ENCODE data around the gene RPTOR.

Gene RPTOR

DNA sequence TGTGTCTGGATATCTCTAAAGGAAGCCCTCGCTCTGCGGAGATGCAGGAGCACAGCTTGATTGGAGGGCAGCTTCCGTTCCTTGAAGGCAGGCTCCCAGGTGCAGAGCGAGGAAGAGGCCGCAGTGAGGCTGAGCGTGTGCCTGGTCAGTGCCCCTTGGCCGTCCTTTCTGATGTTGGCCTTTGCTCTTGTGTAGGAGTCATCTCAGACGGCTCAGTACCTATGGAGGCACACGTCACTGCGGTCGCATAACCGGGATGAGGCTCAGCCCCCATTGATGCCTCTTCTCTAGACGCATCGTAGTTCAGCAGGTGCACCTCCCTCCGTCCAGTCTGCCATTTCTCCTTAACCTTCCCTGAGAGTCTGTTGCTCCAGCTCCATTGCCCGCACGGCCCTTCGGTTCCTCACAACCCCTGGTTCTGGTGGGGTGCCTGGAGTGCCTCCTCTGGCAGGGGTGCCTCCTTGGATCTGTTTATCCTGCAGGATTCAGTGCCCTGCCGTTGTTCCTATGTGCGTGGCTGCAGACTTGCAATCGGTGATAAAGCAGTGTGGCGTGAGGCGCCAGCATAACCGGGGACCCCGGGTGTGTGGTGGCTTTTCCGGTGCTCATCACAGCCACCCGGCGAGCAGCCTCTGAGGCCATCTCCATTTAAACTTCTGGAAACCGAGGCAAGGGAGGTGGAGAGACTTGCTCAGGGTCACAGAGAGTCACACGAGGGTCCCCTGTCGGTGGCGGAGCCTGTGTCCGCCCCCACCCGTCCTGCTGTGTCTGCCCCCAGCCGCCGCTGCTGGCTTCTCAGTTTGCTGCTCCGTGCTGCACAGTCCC lies 258.2 kb downstream of the RPTOR start:
- no peak for DNase-seq (ENCODE audit: low read depth)
- no peak overlapping the region for H3K4me3 ChIP-seq (ENCODE audit: control insufficient read depth, low read depth, low read length)
- TF ChIP-seq, protein P1, sequence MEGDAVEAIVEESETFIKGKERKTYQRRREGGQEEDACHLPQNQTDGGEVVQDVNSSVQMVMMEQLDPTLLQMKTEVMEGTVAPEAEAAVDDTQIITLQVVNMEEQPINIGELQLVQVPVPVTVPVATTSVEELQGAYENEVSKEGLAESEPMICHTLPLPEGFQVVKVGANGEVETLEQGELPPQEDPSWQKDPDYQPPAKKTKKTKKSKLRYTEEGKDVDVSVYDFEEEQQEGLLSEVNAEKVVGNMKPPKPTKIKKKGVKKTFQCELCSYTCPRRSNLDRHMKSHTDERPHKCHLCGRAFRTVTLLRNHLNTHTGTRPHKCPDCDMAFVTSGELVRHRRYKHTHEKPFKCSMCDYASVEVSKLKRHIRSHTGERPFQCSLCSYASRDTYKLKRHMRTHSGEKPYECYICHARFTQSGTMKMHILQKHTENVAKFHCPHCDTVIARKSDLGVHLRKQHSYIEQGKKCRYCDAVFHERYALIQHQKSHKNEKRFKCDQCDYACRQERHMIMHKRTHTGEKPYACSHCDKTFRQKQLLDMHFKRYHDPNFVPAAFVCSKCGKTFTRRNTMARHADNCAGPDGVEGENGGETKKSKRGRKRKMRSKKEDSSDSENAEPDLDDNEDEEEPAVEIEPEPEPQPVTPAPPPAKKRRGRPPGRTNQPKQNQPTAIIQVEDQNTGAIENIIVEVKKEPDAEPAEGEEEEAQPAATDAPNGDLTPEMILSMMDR (IDR thresholded peaks at IDR 0.05; ENCODE audit: control insufficient read depth, insufficient read depth, low read depth, low read length, missing control alignments), result no peak

DNA sequence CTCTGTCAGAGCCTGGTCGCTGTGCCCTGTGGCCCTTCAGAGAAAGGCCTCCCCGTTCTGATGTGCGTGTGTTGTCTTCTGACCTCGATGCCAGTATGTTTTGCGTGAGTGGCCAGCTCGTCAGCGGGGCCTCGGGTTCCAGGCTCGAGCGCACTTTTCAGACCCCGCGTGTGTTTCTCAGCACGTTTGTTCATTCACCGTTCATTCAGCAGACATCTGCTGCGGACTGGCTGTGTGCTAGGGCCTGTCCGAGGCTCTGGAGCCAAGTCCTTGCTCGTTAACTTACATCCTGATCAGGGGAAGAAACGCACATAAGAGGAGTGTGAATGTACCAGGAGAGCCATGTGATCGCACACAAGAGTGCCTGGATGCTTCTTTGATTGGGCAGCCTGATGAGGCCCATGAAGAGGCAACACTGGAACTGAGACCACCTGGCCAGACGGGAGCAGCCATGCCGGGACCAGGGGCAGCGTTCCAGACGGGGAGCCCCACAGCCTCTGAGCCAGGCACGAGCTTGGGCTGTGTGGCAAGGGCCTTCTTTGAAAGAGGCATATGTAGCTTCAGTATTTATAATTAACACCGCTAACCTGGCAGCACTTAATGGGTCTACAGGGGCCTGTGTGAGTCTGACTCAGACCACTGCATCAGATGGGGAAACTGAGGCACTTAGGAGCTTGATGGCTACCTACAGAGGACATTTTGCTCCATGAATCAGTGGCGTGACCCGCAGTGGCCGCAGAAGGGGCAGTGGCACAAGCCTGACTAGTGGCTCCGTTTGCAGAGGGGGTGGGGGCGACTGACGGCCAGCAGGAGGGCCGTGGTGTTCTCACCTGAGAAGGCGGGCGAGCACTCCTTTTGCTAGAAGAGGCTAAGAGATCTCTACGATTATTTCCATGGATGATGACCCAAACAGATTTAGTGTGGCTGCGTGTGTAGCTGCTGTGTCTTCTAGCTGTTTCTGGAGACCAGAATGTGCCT lies 259.1 kb downstream of the RPTOR start:
- no peak for DNase-seq (ENCODE audit: low read depth)
- TF ChIP-seq, protein P1 (IDR thresholded peaks at IDR 0.05; ENCODE audit: control insufficient read depth, insufficient read depth, low read depth, low read length, missing control alignments), result no peak

DNA sequence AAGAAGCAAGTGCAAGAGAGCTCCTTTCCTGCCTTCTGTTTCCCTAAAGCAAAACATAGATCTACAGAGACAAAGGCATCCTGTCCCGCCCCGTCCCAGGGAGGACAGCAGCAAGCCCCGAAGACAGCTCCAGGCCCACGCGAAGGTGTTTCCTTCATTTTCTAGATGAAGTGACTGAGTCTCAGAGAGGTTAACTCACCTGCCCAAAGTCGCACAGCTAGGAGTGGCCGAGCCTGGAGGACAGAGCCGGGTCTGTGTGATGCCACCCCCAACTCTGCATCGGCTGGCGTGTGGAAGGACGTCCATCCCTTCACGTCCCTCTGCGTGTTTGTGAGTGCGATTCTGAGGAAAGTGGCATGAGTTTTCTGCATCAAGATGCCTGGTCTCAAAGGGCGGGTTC lies 259.8 kb downstream of the RPTOR start:
- TF ChIP-seq, protein P1 (IDR thresholded peaks at IDR 0.05; ENCODE audit: control insufficient read depth, insufficient read depth, low read depth, low read length, missing control alignments), result no peak
- DNase-seq (ENCODE audit: low read depth), result no peak

More for the DNA sequence above, 259.1 kb downstream of the RPTOR start:
- H3K4me3 ChIP-seq (ENCODE audit: control insufficient read depth, low read depth, low read length), result no peak overlapping the region

DNA sequence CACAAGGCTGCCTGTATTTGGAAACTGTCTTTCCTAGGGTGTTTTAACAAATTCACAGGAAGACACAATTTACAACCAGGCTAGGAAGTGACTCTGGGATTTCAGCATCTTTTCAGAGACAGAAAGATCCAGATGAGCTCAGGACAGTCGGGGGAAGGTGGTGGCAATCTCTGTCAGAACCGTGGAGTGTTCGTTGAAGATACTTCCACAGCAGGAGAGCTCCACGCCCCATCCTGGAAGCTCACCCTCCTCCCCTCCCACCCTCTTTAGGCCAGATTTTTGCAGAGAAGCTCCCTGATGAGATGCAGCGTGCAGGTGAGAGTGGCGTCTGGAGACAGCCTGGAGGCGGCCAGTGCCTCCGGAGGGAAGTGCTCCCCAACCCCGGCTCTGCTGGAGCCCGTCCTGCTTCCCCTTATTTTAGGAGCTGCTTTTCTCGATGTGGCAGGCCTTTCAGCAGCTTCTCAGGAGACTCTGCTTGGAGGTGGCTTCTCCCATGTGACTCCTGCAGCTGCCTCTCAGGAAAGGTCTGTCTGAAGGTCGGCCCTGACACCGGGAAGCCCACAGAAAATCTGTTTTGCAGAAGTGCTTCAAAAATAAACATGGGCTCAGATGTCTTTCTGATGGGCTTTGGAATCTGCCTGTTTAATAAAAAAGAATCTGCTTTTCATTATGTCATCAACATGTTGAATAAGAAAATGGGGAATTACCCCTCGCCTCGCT lies 260.6 kb downstream of the RPTOR start:
- H3K4me3 ChIP-seq (ENCODE audit: control insufficient read depth, low read depth, low read length), result no peak overlapping the region
- TF ChIP-seq, protein P1 (IDR thresholded peaks at IDR 0.05; ENCODE audit: control insufficient read depth, insufficient read depth, low read depth, low read length, missing control alignments), result no peak
- DNase-seq (ENCODE audit: low read depth), result no peak

More for the DNA sequence above, 259.8 kb downstream of the RPTOR start:
- H3K4me3 ChIP-seq (ENCODE audit: control insufficient read depth, low read depth, low read length), result no peak overlapping the region

DNA sequence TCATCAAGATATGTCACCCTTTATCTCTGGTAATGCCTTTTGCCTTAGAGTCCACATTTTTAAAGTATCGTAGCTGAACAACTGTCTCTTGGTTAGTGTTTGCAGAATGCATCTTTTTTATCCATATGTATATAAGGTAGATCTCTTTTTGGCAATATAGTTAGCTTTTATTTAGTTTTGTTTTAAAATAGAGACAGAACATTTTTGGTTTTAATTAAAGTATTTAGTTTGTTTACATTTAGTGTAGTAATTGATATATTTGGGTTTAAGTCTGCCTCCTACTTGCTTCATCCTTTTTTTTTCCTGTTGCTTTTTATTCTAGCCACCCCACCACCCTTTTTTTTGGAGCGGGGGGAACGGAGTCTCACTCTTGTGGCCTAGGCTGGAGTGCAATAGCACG lies 262.4 kb downstream of the RPTOR start:
- TF ChIP-seq, protein P1 (IDR thresholded peaks at IDR 0.05; ENCODE audit: control insufficient read depth, insufficient read depth, low read depth, low read length, missing control alignments), result no peak
- DNase-seq (ENCODE audit: low read depth), result no peak
- no peak overlapping the region for H3K4me3 ChIP-seq (ENCODE audit: control insufficient read depth, low read depth, low read length)

DNA sequence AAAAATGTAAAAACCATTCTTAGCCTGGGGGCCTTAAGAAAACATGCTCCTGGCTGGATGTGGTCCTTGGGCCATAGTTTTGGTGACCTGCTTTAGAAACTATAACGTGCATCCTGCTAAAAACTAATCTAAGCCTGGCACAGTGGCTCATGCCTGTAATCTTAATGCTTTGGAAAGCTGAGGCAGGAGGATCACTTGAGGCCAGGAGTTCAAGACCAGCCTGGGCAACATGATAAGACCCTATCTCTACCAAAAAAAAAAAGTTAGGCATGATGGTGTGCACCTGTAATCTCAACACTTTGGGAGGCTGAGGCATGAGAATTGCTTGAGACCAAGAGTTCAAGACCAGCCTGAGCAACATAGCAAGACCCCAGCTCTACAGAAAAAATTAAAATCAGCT lies 263.2 kb downstream of the RPTOR start:
- TF ChIP-seq, protein P1 (IDR thresholded peaks at IDR 0.05; ENCODE audit: control insufficient read depth, insufficient read depth, low read depth, low read length, missing control alignments), result no peak
- no peak overlapping the region for H3K4me3 ChIP-seq (ENCODE audit: control insufficient read depth, low read depth, low read length)
- DNase-seq (ENCODE audit: low read depth), result no peak
